GM15510 (cell line): ENCODE measurements around the gene RABL2B.

Source experiments
- POLR2A ChIP-seq: IDR thresholded peaks from 3 replicates; pipeline ENCODE4 v1.6.1; 2011; ENCODE audit warnings: borderline replicate concordance; ENCODE audit not compliant: insufficient read length; ENCODE audit errors: extremely low read depth

Gene RABL2B

GRCh38 chr22:50783033-50783879 is at the start of gene RABL2B:
TSS of gene RABL2B (minus strand) at chr22:50783636. CDS start at chr22:50782294, 1,342 bp downstream.
- peak; percentile 41 for TF ChIP-seq POLR2A

- no peak for TF ChIP-seq POLR2A
These were observed 43.5 kb downstream of the RABL2B start for GRCh38 chr22:50739894-50740293.

GRCh38 chr22:50739279-50739691 is 44.2 kb downstream of the RABL2B start:
- no peak for TF ChIP-seq POLR2A

GRCh38 chr22:50738649-50739227 is 44.7 kb downstream of the RABL2B start:
- TF ChIP-seq POLR2A: no peak

- no peak for TF ChIP-seq POLR2A
These were observed 45.4 kb downstream of the RABL2B start, which contains the start of gene ACR for GRCh38 chr22:50737728-50738648. TSS of gene ACR (plus strand) at chr22:50738204. CDS start at chr22:50738236, 32 bp downstream.

- no peak for TF ChIP-seq POLR2A
These were observed 47.8 kb downstream of the RABL2B start for GRCh38 chr22:50735739-50736030.

- TF ChIP-seq POLR2A: no peak
These were observed 48.3 kb downstream of the RABL2B start for GRCh38 chr22:50734986-50735738.

GRCh38 chr22:50734343-50734771 is 49.1 kb downstream of the RABL2B start:
- no peak for TF ChIP-seq POLR2A

GRCh38 chr22:50733521-50734342 is 49.7 kb downstream of the RABL2B start:
- no peak for TF ChIP-seq POLR2A

- no peak for TF ChIP-seq POLR2A
These were observed 50.8 kb downstream of the RABL2B start for GRCh38 chr22:50732681-50733080.

GRCh38 chr22:50731811-50732624 is 51.4 kb downstream of the RABL2B start:
- TF ChIP-seq POLR2A: no peak

GRCh38 chr22:50730941-50731661 is 52.3 kb downstream of the RABL2B start:
- TF ChIP-seq POLR2A: no peak

- no peak for TF ChIP-seq POLR2A
These were observed 53.2 kb downstream of the RABL2B start for GRCh38 chr22:50730013-50730891.
